Measurements from ENCODE around the gene KCNG4.

KCNG4 gene

GRCh38 chr16:84182680-84183571 is 56.9 kb downstream of the KCNG4 start:
- DNase-seq = no peak

- DNase-seq = no peak
These were observed 57.7 kb downstream of the KCNG4 start for GRCh38 chr16:84182104-84182503.

GRCh38 chr16:84181144-84181915 is 58.5 kb downstream of the KCNG4 start:
- no peak for DNase-seq

GRCh38 chr16:84180519-84181140 is 59.2 kb downstream of the KCNG4 start:
- no peak for DNase-seq

DNA sequence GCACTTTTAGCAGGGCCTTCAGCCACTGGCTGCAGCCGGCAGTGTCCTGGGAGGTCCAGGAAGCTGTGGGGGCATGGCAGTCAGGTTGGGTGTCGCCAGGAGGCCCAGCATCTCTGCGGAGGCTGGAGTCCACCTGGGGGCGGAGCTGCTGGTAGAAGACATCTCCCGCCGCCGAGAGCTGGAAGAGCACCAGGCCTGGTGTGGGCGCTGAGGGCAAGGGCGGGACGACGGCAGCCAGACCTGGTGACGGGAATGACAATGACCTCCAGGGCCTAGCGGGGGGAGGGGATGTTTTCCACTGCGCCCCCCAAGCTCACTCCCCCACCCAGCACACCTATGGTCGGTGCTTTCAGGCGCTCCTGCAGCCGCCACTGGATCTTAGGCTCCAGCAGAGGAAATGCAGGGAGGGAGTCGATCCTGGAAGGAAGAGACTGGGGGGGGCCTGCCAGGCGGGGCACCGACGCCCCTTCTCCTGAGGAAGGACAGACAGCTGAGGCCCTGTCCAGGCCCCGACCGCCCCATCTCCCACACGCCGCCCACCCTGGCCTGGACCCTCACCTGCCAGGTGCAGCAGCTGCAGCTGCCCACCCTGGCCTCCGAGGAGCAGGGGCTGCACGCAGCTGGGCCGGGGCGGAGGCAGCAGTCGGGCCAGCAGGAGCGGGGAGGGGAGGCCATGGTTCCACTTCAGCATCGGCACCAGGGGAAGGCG is 60.0 kb downstream of the KCNG4 start:
- no peak for DNase-seq

- no peak for DNase-seq
These were observed 60.8 kb downstream of the KCNG4 start for GRCh38 chr16:84178892-84179611.

- no peak for DNase-seq
These were observed 61.6 kb downstream of the KCNG4 start for GRCh38 chr16:84178146-84178765.

- no peak for DNase-seq
These were observed 62.1 kb downstream of the KCNG4 start for GRCh38 chr16:84177741-84178073.

DNA sequence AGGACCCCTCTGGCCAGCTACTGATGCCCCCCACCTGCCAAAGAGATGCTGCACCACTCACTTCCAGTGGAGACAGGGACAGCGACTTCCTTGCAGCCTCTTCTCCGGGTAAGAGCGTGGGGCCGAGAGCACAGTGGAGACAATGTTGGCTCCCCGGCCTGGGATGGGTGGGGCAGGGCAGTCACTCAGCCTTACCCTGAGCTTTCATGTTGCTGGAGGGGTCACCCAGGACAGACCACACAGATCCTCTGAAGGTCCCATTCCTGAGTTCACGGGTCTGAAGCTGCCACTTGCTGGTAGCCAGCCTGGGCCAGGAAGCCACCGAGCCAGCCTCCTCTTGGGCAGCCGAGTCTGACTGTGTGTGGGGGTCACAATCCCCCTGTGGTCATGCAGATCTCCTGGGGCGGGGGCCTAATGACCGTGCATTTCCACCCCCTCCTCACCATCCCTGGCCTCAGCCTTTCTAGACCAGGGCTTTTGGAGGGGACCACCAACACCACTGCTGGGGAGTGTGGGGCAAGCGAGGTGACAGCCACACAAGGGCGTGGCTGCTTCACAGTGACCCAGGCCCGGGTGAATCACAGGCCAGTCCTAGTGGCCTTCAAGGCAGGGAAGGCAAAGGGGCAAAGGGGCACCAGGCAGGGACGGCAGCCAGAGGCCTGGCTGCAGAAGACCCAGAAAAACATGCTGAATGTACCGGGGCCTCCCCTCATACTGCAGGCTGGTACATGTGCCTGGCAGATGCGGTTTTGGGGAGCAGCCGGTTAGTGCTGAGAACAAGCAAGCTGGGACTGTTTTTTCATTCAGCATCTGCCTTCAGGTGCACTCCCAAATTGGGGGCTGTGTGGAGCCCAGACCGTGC is 63.4 kb downstream of the KCNG4 start:
- no peak for DNase-seq

- DNase-seq = peak; percentile 55
These were observed 64.3 kb downstream of the KCNG4 start for GRCh38 chr16:84175350-84176081.

GRCh38 chr16:84174396-84174795 is 65.4 kb downstream of the KCNG4 start:
- DNase-seq = no peak

GRCh38 chr16:84169765-84170310 is 70.0 kb downstream of the KCNG4 start:
- DNase-seq = no peak

All from NCI-H1694 (cell line).